ENCODE data around the gene SHC2. TPM values are rescaled to one million over a fixed set of nuclear protein-coding genes. Genes with fewer than 3 reads are reported as not detected.

Gene SHC2
- total RNA-seq, 1 experiment from 2014 or later = 16.6 TPM

DNA sequence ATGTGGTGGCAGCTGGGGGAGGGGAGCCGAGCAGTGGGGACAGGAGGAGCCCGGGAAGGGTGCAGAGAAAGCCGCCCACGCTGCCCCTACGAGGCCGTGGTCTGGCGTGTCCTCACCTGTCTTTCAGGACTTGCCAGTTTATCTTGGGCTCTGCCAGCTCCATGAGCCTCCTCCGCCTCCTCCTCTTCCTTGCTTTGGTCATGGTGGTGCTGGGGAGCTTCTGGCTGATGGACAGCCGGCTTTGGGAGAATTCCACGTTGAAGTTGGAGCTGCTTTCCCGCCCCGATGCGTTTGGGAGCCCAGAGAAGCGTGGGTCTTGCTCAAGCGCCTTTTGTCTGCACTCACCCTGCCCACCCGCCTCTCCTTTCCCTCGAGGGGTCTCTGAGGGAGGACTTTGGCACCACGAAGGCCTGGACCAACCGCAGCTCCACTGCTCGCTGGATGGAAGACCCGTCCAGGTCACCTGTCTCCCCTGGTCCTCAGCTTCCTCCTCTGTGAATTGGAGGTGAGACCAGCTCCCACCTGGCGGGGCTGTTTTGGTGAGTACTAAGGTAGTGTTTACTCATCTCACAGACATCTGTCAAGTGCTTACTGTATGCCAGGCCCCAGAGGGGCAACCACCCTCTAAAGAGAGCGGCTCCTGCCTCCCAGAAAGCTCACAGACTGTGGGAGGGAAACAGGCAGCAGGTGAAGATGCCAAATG lies 86.5 kb downstream of the SHC2 start:
- Histone ChIP-seq H4K20me1 (ENCODE audit: control insufficient read depth, insufficient read depth, insufficient read length) (no peaks in the 10 kb centered on the region), H3T11ph (ENCODE audit: low read length) (no peak overlapping the region)
- DNase-seq = no peak

More for the DNA sequence above, 86.5 kb downstream of the SHC2 start:
- Histone ChIP-seq H2AK5ac (ENCODE audit: insufficient read length, low read length) (no peak overlapping the region), H3K4me1 (ENCODE audit: insufficient read depth, low read length) (no peaks in the 10 kb centered on the region), H2BK15ac (ENCODE audit: low read depth, low read length) (no peak overlapping the region), H3K23me2 (ENCODE audit: insufficient read length, low read depth, low read length, poor library complexity, severe bottlenecking) (no peaks in the 10 kb centered on the region), H2BK20ac (ENCODE audit: low read depth, low read length, poor library complexity, severe bottlenecking) (no peak overlapping the region), H3K4me2 (ENCODE audit: insufficient read depth, insufficient read length, low read length) (no peak overlapping the region), H3K9me3 (ENCODE audit: control insufficient read depth, low read depth, low read length) (no peaks in the 10 kb centered on the region), H4K91ac (ENCODE audit: insufficient read length, low read depth, low read length) (no peak overlapping the region), H3K27me3 (ENCODE audit: insufficient read depth, low read length) (no peaks in the 10 kb centered on the region), H4K5ac (ENCODE audit: insufficient read length, low read depth, low read length) (no peak overlapping the region), H2AFZ (ENCODE audit: low read length) (no peak overlapping the region), H2BK120ac (ENCODE audit: low read depth, low read length, poor library complexity, severe bottlenecking) (no peak overlapping the region), H3K79me1 (ENCODE audit: insufficient read depth, low read depth, low read length, poor library complexity, severe bottlenecking) (no peaks in the 10 kb centered on the region), H3K9ac (ENCODE audit: extremely low read depth, insufficient read length, low read length) (no peak overlapping the region), H2BK5ac (ENCODE audit: insufficient read length, low read length) (no peak overlapping the region), H3K27ac (ENCODE audit: insufficient read length, low read depth, low read length) (no peak overlapping the region), H3K4ac (ENCODE audit: low read depth, low read length) (no peak overlapping the region), H3K18ac (ENCODE audit: insufficient read length, low read depth, low read length) (no peak overlapping the region), H2BK12ac (ENCODE audit: insufficient read length, low read depth, low read length) (no peak overlapping the region), H4K8ac (replicated peaks; ENCODE audit: insufficient read length, low read depth, low read length) (no peak overlapping the region), H3K56ac (ENCODE audit: insufficient read length, low read depth, low read length) (no peak overlapping the region), H3K14ac (ENCODE audit: insufficient read depth, low read length) (no peak overlapping the region), H3K79me2 (ENCODE audit: insufficient read depth, low read length) (no peaks in the 10 kb centered on the region), H3K23ac (ENCODE audit: insufficient read length, low read depth, low read length) (no peak overlapping the region)
- Mint-ChIP-seq H3K9me3 (peaks cover 3 to 4% of the 10 kb centered on the region in 2 experiments; a peak in 3 of 5 replicates), H3K4me3 (no peak overlapping the region), H3K27me3 (ENCODE audit: low read depth) (peaks cover 34% of the 10 kb centered on the region), H3K27ac (peak overlapping the region in 1 of 3 experiments; percentile 67; a peak in 1 of 7 replicates), H3K36me3 (ENCODE audit: insufficient read depth in 1 of 3, low read depth in 3 of 3) (peaks cover 0 to 2% (median 1%) of the 10 kb centered on the region in 3 experiments; a peak in 4 of 7 replicates), H3K4me1 (peaks cover 3 to 6% of the 10 kb centered on the region in 2 experiments; a peak in 3 of 4 replicates)
- WGBS (ENCODE audit: extremely low coverage, insufficient read length, low lambda C conversion rate) = no CpG with 5 or more reads among the region's 23 CpGs
- TF ChIP-seq, protein P1, sequence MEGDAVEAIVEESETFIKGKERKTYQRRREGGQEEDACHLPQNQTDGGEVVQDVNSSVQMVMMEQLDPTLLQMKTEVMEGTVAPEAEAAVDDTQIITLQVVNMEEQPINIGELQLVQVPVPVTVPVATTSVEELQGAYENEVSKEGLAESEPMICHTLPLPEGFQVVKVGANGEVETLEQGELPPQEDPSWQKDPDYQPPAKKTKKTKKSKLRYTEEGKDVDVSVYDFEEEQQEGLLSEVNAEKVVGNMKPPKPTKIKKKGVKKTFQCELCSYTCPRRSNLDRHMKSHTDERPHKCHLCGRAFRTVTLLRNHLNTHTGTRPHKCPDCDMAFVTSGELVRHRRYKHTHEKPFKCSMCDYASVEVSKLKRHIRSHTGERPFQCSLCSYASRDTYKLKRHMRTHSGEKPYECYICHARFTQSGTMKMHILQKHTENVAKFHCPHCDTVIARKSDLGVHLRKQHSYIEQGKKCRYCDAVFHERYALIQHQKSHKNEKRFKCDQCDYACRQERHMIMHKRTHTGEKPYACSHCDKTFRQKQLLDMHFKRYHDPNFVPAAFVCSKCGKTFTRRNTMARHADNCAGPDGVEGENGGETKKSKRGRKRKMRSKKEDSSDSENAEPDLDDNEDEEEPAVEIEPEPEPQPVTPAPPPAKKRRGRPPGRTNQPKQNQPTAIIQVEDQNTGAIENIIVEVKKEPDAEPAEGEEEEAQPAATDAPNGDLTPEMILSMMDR (conservative IDR thresholded peaks at IDR 0.05) = no peak
